K562 (cell line): ENCODE data around the gene ZSCAN2. TPM values are rescaled to one million over a fixed set of nuclear protein-coding genes. Genes with fewer than 3 reads are reported as not detected.

ENCODE experiments used
- ATAC-seq: fragments of 200-7000 bp; cut with Tn5 transposase; 3 replicates; pipeline ENCODE4 v1.9.1; 2020; ENCODE audit warnings: moderate library complexity
- BruUV-seq: library from RNA; stranded (reverse); fragments of 400-500 nt; replicated peaks from 2 replicates; lab custom pipeline; 2021; lab: Mats Ljungman, UMichigan
- CTCF ChIA-PET: fragments of 300-600 bp; formaldehyde crosslinking; extraction: SDS; loops from one replicate; lab custom pipeline; 2021; ENCODE audit warnings: low intra/inter-chr PET ratio; lab: Yijun Ruan, JAX
- POLR2A ChIA-PET: fragments of 300-600, 350-650 bp; sonication (Branson Sonifier 250); formaldehyde crosslinking; extraction: SDS; loops from one replicate; lab custom pipeline; 2021; ENCODE audit warnings: antibody characterized with exemption, inconsistent platforms; lab: Yijun Ruan, JAX
- DNase-seq, 4 experiments: peaks; one replicate each; pipeline versions ENCODE4 v3.0.0 to v3.0.0-alpha.2; 2011 to 2018; ENCODE audit warnings: low spot score in 3 of 4, mixed read lengths in 3 of 4; ENCODE audit errors: extremely low read depth in 1 of 4
- FAIRE-seq: peaks from 2 replicates; lab custom pipeline; 2011; peaks lifted over from hg19 to GRCh38; lab: Jason Lieb, UNC
- H2AFZ ChIP-seq: 2 replicates; pipeline ENCODE4 v1.6.0; 2011; ENCODE audit warnings: low read depth, low read length, control low read depth, inconsistent platforms
- H3K27ac ChIP-seq: fragments of 200-600 bp; 3 replicates; pipeline ENCODE4 v1.8.0; 2011; ENCODE audit warnings: low read depth, mild to moderate bottlenecking, control low read depth, inconsistent platforms, low read length, moderate library complexity, mixed read lengths; ENCODE audit errors: extremely low read depth
- H3K27me3 ChIP-seq, 2 experiments: fragments of 300-600 bp in 1 of 2; 2 replicates in 1 of 2; 3 replicates in 1 of 2; pipeline versions ENCODE4 v1.6.0 to v1.8.0; 2011; ENCODE audit warnings: inconsistent platforms in 2 of 2, low read length in 2 of 2, mild to moderate bottlenecking in 1 of 2, mixed read lengths in 1 of 2, moderate library complexity in 1 of 2; ENCODE audit not compliant: control insufficient read depth in 2 of 2, insufficient read depth in 2 of 2
- H3K36me3 ChIP-seq: fragments of 300-600 bp; 3 replicates; pipeline ENCODE4 v1.8.0; 2011; ENCODE audit warnings: mild to moderate bottlenecking, low read length, inconsistent platforms; ENCODE audit not compliant: control insufficient read depth, insufficient read depth
- H3K4me1 ChIP-seq, 2 experiments: fragments of 200-600 bp in 1 of 2; replicated peaks in 1 of 2; 2 replicates in 1 of 2; 3 replicates in 1 of 2; pipeline versions ENCODE4 v1.5.1 to v1.8.0; 2011; ENCODE audit warnings: inconsistent platforms in 2 of 2, low read length in 2 of 2, mild to moderate bottlenecking in 1 of 2, mixed read lengths in 1 of 2, moderate library complexity in 1 of 2; ENCODE audit not compliant: control insufficient read depth in 2 of 2, insufficient read depth in 2 of 2
- H3K4me2 ChIP-seq: 2 replicates; pipeline ENCODE4 v1.6.1; 2011; ENCODE audit warnings: low read length, control low read depth, inconsistent platforms, mixed read lengths; ENCODE audit not compliant: insufficient read depth
- H3K4me3 ChIP-seq: fragments of 200-600 bp; sonication (generic), shearing (Covaris generic); 2 replicates; pipeline ENCODE4 v1.5.1; 2016; ENCODE audit warnings: control low read depth, inconsistent platforms
- H3K79me2 ChIP-seq: fragments of 200-600 bp; 3 replicates; pipeline ENCODE4 v1.8.0; 2011; ENCODE audit warnings: low read length, inconsistent platforms; ENCODE audit not compliant: control insufficient read depth, insufficient read depth
- H3K9ac ChIP-seq, 2 experiments: 2 replicates each; pipeline versions ENCODE4 v1.6.0 to v1.6.1; 2011; ENCODE audit warnings: low read depth in 2 of 2, low read length in 2 of 2, control low read depth in 1 of 2, inconsistent platforms in 1 of 2, mild to moderate bottlenecking in 1 of 2, mixed read lengths in 1 of 2; ENCODE audit not compliant: insufficient read depth in 1 of 2
- H3K9me1 ChIP-seq: one replicate; pipeline ENCODE4 v1.6.0; 2011; ENCODE audit warnings: inconsistent platforms, mild to moderate bottlenecking, low read length, moderate library complexity; ENCODE audit not compliant: control insufficient read depth, insufficient read depth
- H3K9me3 ChIP-seq: replicated peaks from 2 replicates; pipeline ENCODE4 v1.5.1; 2011; ENCODE audit warnings: low read depth, low read length, inconsistent platforms; ENCODE audit not compliant: control insufficient read depth, insufficient read depth
- H4K20me1 ChIP-seq: replicated peaks from 2 replicates; pipeline ENCODE4 v1.6.1; 2011; ENCODE audit warnings: low read length, inconsistent platforms, mixed read lengths; ENCODE audit not compliant: control insufficient read depth, insufficient read depth
- CBX8 ChIP-seq: fragments of 200-600 bp; sonication (generic); IDR thresholded peaks from 2 replicates; pipeline ENCODE4 v1.6.1; 2012; ENCODE audit warnings: borderline replicate concordance, mixed run types, low read depth, mild to moderate bottlenecking, moderate library complexity, mixed read lengths, low read length, control low read depth, inconsistent platforms; ENCODE audit not compliant: poor library complexity, severe bottlenecking; ENCODE audit errors: extremely low read depth
- ETV5 ChIP-seq: sonication (generic); formaldehyde crosslinking; IDR thresholded peaks from 2 replicates; pipeline ENCODE4 v1.4.0; 2020; ENCODE audit warnings: low read depth, mild to moderate bottlenecking, missing genetic modification reagents
- FOXJ2 ChIP-seq: fragments of 200-800 bp; sonication (Bioruptor generic); IDR thresholded peaks from 2 replicates; pipeline ENCODE4 v1.6.1; 2016; ENCODE audit warnings: missing genetic modification characterization, missing compliant biosample characterization
- FOXP1 ChIP-seq: sonication (generic); formaldehyde crosslinking; IDR thresholded peaks from 2 replicates; pipeline ENCODE4 v1.8.0; 2022; ENCODE audit warnings: mild to moderate bottlenecking, missing genetic modification reagents
- FUS ChIP-seq: fragments of 200-400 bp; formaldehyde crosslinking; optimal IDR thresholded peaks from 2 replicates; pipeline ENCODE3; 2017; ENCODE audit warnings: low read depth, low read length
- KLF1 ChIP-seq: fragments of 450-650 bp; IDR thresholded peaks from 2 replicates; pipeline ENCODE4 v1.6.1; 2016; ENCODE audit warnings: missing genetic modification characterization, missing compliant biosample characterization
- NFIC ChIP-seq: fragments of 450-650 bp; IDR thresholded peaks from 2 replicates; pipeline ENCODE4 v1.6.1; 2017; ENCODE audit warnings: mild to moderate bottlenecking, inconsistent platforms
- SMARCC2 ChIP-seq: fragments of 450-650 bp; IDR thresholded peaks from 2 replicates; pipeline ENCODE4 v1.6.1; 2017; ENCODE audit warnings: antibody characterized with exemption, moderate library complexity, mild to moderate bottlenecking, low read depth
- THRB ChIP-seq: fragments of 450-650 bp; formaldehyde crosslinking; conservative IDR thresholded peaks from 2 replicates; pipeline ENCODE4 v1.4.0; 2022; ENCODE audit warnings: mild to moderate bottlenecking, missing genetic modification characterization
- in situ Hi-C: fragments of 300-500 bp; cut with MboI; formaldehyde crosslinking; loops from 4 replicates; pipeline ENCODE4 v1.15.0; 2018; ENCODE audit warnings: inconsistent platforms, mixed read lengths
- intact Hi-C: fragments of 100-400 bp; cut with micrococcal nuclease; formaldehyde crosslinking; loops from 2 replicates; pipeline ENCODE4 v1.14.2; 2022
- polyA plus RNA-seq, 8 experiments: library from polyadenylated mRNA; depleted of rRNA in 4 of 8; stranded (reverse) in 5 of 8; unstranded in 3 of 8; fragments of >200 nt; fragmentation: Nextera tagmentation in 2 of 8; fragmentation: Illumina TruSeq in 1 of 8; extraction: Ambion mirVana in 2 of 8; extraction: Trizol in 1 of 8; gene quantifications; 2 replicates each; pipeline versions ENCODE4 v1.2.1 to v1.2.3, GENCODE V29; 2011 to 2014; ENCODE audit warnings: inconsistent platforms in 1 of 8, missing spikeins in 1 of 8
- total RNA-seq, 7 experiments: library from RNA; depleted of rRNA in 6 of 7; stranded (reverse); fragments of >200 nt in 6 of 7; fragmentation: Illumina TruSeq in 2 of 7; extraction: Trizol in 2 of 7; gene quantifications; 2 replicates each; pipeline versions ENCODE4 v1.2.1 to v1.2.3, GENCODE V29; 2011 to 2021; ENCODE audit warnings: low replicate concordance in 1 of 7

The ZSCAN2 gene
- total and polyA plus RNA-seq, 9 of the 15 experiments (the other 6 are each of a cell fraction or from before 2014, with no cell fraction given), result 1.7 to 14.2 (median 6.6) TPM

DNA sequence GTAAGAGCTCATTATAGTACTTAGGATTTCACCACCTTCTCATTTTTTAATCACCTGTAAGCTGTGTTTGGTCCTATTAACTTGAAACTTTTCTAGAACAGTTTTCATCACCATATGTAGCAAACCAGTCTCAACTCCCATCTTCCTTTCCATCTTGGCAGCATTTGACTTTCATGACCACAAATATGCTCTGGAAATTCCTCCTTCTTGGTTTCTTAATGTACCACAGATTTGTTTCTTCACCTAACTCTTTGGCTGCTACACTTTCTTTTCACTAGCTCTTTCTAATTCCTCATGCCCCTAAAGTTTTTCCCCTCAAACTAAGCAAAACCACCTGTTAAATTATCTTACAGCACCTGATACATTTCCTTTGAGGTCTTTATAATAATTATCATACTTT lies 70.4 kb downstream of the ZSCAN2 start:
- no peak overlapping the region for H3K4me3 ChIP-seq
- H3K9me3 ChIP-seq, result no peaks in the 10 kb centered on the region
- H3K9ac ChIP-seq, result no peak overlapping the region
- BruUV-seq, result no TSS peak
- H3K36me3 ChIP-seq, result peaks cover 77% of the 10 kb centered on the region
- CTCF ChIA-PET, result no interaction called here
- H3K79me2 ChIP-seq, result no peaks in the 10 kb centered on the region
- intact Hi-C loops, result no loop called here
- no peak overlapping the region for H3K27ac ChIP-seq
- in situ Hi-C loops, result no loop called here
- H3K4me2 ChIP-seq, result no peak overlapping the region
- no peaks in the 10 kb centered on the region for H3K27me3 ChIP-seq
- H3K9me1 ChIP-seq, result no peaks in the 10 kb centered on the region
- POLR2A ChIA-PET, result interaction anchor here (0.6 to 0.8 kb wide), 2 partner anchors 16 to 33 kb away, joined by 3 read pairs; no protein-coding TSS in a partner anchor
- H4K20me1 ChIP-seq, result no peaks in the 10 kb centered on the region
- DNase-seq, result no peak
- no peak for FAIRE-seq
- H3K4me1 ChIP-seq, result no peaks in the 10 kb centered on the region
- H2AFZ ChIP-seq, result no peak overlapping the region
- TF ChIP-seq ETV5 (CRISPR knock-in tag), result no peak
- no peak for TF ChIP-seq NFIC
- no peak for TF ChIP-seq SMARCC2
- TF ChIP-seq KLF1 (tag), result no peak
- TF ChIP-seq FOXP1, result no peak
- no peak for TF ChIP-seq FUS
- TF ChIP-seq CBX8, result no peak
- TF ChIP-seq FOXJ2 (tag), result no peak
- TF ChIP-seq THRB, result no peak
- ATAC-seq, result no peak

Other genes starting within 250 kb of the ZSCAN2 start
- gene WDR73, start 53.3 kb downstream of the ZSCAN2 start, total RNA-seq (2014; rRNA removed), result 20.7 and 21.7 TPM in 2 replicates
- 24.3 and 24.4 TPM in 2 replicates for gene WDR73, start 53.3 kb downstream of the ZSCAN2 start, total RNA-seq (2014; rRNA removed; fragmentation: Illumina TruSeq; extraction: Trizol)
- gene WDR73, start 53.3 kb downstream of the ZSCAN2 start, total RNA-seq (2015; rRNA removed; fragmentation: Illumina TruSeq; extraction: Trizol), result 18.6 and 19.8 TPM in 2 replicates
- gene WDR73, start 53.3 kb downstream of the ZSCAN2 start, total RNA-seq (2021), result 21.7 and 22.8 TPM in 2 replicates
- gene WDR73, start 53.3 kb downstream of the ZSCAN2 start, polyA plus RNA-seq (2011; rRNA removed), result 20.1 and 24.3 TPM in 2 replicates
- gene WDR73, start 53.3 kb downstream of the ZSCAN2 start, polyA plus RNA-seq (2014; fragmentation: Illumina TruSeq; extraction: Trizol), result 21.9 and 25.4 TPM in 2 replicates
- gene WDR73, start 53.3 kb downstream of the ZSCAN2 start, polyA plus RNA-seq (2014; fragmentation: Nextera tagmentation; extraction: Ambion mirVana), result 10 to 100 TPM in 1 of 2 experiments, 1 to 10 TPM in 1; 9.2 to 11.5 TPM
- 23.9 and 30.7 TPM in 2 replicates for gene WDR73, start 53.3 kb downstream of the ZSCAN2 start, polyA plus RNA-seq (2014; rRNA removed)
- 0.53 TPM in 1 of 2 replicates, not detected in the other for gene NMB, start 57.2 kb downstream of the ZSCAN2 start, total RNA-seq (2014; rRNA removed)
- not detected in 2 replicates for gene NMB, start 57.2 kb downstream of the ZSCAN2 start, total RNA-seq (2014; rRNA removed; fragmentation: Illumina TruSeq; extraction: Trizol)
- gene NMB, start 57.2 kb downstream of the ZSCAN2 start, total RNA-seq (2015; rRNA removed; fragmentation: Illumina TruSeq; extraction: Trizol), result not detected in 2 replicates
- gene NMB, start 57.2 kb downstream of the ZSCAN2 start, total RNA-seq (2021), result 0.16 and 0.25 TPM in 2 replicates
- 0.07 and 0.22 TPM in 2 replicates for gene NMB, start 57.2 kb downstream of the ZSCAN2 start, polyA plus RNA-seq (2011; rRNA removed)
- gene NMB, start 57.2 kb downstream of the ZSCAN2 start, polyA plus RNA-seq (2014; fragmentation: Illumina TruSeq; extraction: Trizol), result not detected in 2 replicates
- under 1 TPM; 0.06 to 0.11 TPM for gene NMB, start 57.2 kb downstream of the ZSCAN2 start, polyA plus RNA-seq (2014; fragmentation: Nextera tagmentation; extraction: Ambion mirVana)
- gene NMB, start 57.2 kb downstream of the ZSCAN2 start, polyA plus RNA-seq (2014; rRNA removed), result not detected in 2 replicates
- gene SEC11A, start 115.1 kb downstream of the ZSCAN2 start, total RNA-seq (2014; rRNA removed), result 170 and 198 TPM in 2 replicates
- gene SEC11A, start 115.1 kb downstream of the ZSCAN2 start, total RNA-seq (2014; rRNA removed; fragmentation: Illumina TruSeq; extraction: Trizol), result 270 and 314 TPM in 2 replicates
- gene SEC11A, start 115.1 kb downstream of the ZSCAN2 start, total RNA-seq (2015; rRNA removed; fragmentation: Illumina TruSeq; extraction: Trizol), result 204 and 217 TPM in 2 replicates
- gene SEC11A, start 115.1 kb downstream of the ZSCAN2 start, total RNA-seq (2021), result 175 and 183 TPM in 2 replicates
- gene SEC11A, start 115.1 kb downstream of the ZSCAN2 start, polyA plus RNA-seq (2011; rRNA removed), result 166 and 238 TPM in 2 replicates
- 240 and 254 TPM in 2 replicates for gene SEC11A, start 115.1 kb downstream of the ZSCAN2 start, polyA plus RNA-seq (2014; fragmentation: Illumina TruSeq; extraction: Trizol)
- 100 to 1,000 TPM; 206 to 229 TPM for gene SEC11A, start 115.1 kb downstream of the ZSCAN2 start, polyA plus RNA-seq (2014; fragmentation: Nextera tagmentation; extraction: Ambion mirVana)
- gene SEC11A, start 115.1 kb downstream of the ZSCAN2 start, polyA plus RNA-seq (2014; rRNA removed), result 301 and 310 TPM in 2 replicates
- gene ZNF592, start 147.6 kb downstream of the ZSCAN2 start, total RNA-seq (2014; rRNA removed), result 5.9 and 9.1 TPM in 2 replicates
- 6.3 and 6.6 TPM in 2 replicates for gene ZNF592, start 147.6 kb downstream of the ZSCAN2 start, total RNA-seq (2014; rRNA removed; fragmentation: Illumina TruSeq; extraction: Trizol)
- 9.1 and 9.2 TPM in 2 replicates for gene ZNF592, start 147.6 kb downstream of the ZSCAN2 start, total RNA-seq (2015; rRNA removed; fragmentation: Illumina TruSeq; extraction: Trizol)
- gene ZNF592, start 147.6 kb downstream of the ZSCAN2 start, total RNA-seq (2021), result 22.0 and 23.8 TPM in 2 replicates
- gene ZNF592, start 147.6 kb downstream of the ZSCAN2 start, polyA plus RNA-seq (2011; rRNA removed), result 7.4 and 10.4 TPM in 2 replicates
- 18.5 and 18.8 TPM in 2 replicates for gene ZNF592, start 147.6 kb downstream of the ZSCAN2 start, polyA plus RNA-seq (2014; fragmentation: Illumina TruSeq; extraction: Trizol)
- 1 to 10 TPM in 1 of 2 experiments, under 1 TPM in 1; 0.88 to 1.7 TPM for gene ZNF592, start 147.6 kb downstream of the ZSCAN2 start, polyA plus RNA-seq (2014; fragmentation: Nextera tagmentation; extraction: Ambion mirVana)
- gene ZNF592, start 147.6 kb downstream of the ZSCAN2 start, polyA plus RNA-seq (2014; rRNA removed), result 11.6 TPM in 2 replicates
- 0.05 and 0.08 TPM in 2 replicates for gene ALPK3, start 216.3 kb downstream of the ZSCAN2 start, total RNA-seq (2014; rRNA removed)
- 0.03 and 0.07 TPM in 2 replicates for gene ALPK3, start 216.3 kb downstream of the ZSCAN2 start, total RNA-seq (2014; rRNA removed; fragmentation: Illumina TruSeq; extraction: Trizol)
- gene ALPK3, start 216.3 kb downstream of the ZSCAN2 start, total RNA-seq (2015; rRNA removed; fragmentation: Illumina TruSeq; extraction: Trizol), result 0.07 and 0.15 TPM in 2 replicates
- 0.07 and 0.13 TPM in 2 replicates for gene ALPK3, start 216.3 kb downstream of the ZSCAN2 start, total RNA-seq (2021)
- gene ALPK3, start 216.3 kb downstream of the ZSCAN2 start, polyA plus RNA-seq (2011; rRNA removed), result 0.07 and 0.20 TPM in 2 replicates
- 0.04 and 0.08 TPM in 2 replicates for gene ALPK3, start 216.3 kb downstream of the ZSCAN2 start, polyA plus RNA-seq (2014; fragmentation: Illumina TruSeq; extraction: Trizol)
- not detected for gene ALPK3, start 216.3 kb downstream of the ZSCAN2 start, polyA plus RNA-seq (2014; fragmentation: Nextera tagmentation; extraction: Ambion mirVana)
- gene ALPK3, start 216.3 kb downstream of the ZSCAN2 start, polyA plus RNA-seq (2014; rRNA removed), result 0.09 and 1.0 TPM in 2 replicates